Right cardiac atrium (tissue), 5 donors: ENCODE measurements around the gene AOX1. TPM values are rescaled to one million over a fixed set of nuclear protein-coding genes. Genes with fewer than 3 reads are reported as not detected.
A peak's percentile ranks its signal among the peaks of the same experiment; 100 is the strongest.
"Not testable (repeated sequence)": the region's sequence is repeated elsewhere in the genome, so short reads cannot be mapped to it uniquely, and the experiment has no call there.

Source experiments
- ATAC-seq, 2 donors: fragments of 200-7000 bp; cut with Tn5 transposase; one replicate each; pipeline versions ENCODE4 v1.8.0 to v1.9.1; 2020; ENCODE audit warnings: moderate library complexity in 2 of 2, mild to moderate bottlenecking in 1 of 2
- DNase-seq, 3 donors: peaks; one replicate each; pipeline ENCODE4 v3.0.0-alpha.2; 2020
- H3K27ac ChIP-seq: one replicate; pipeline ENCODE4 v1.5.1; 2013; ENCODE audit warnings: mild to moderate bottlenecking, low read length, control low read depth, moderate library complexity
- H3K27me3 ChIP-seq: one replicate; pipeline ENCODE4 v1.6.1; 2013; ENCODE audit not compliant: control insufficient read depth, insufficient read depth
- H3K4me1 ChIP-seq: one replicate; pipeline ENCODE4 v1.6.1; 2013; ENCODE audit warnings: low read length; ENCODE audit not compliant: control insufficient read depth, insufficient read depth
- H3K4me3 ChIP-seq: one replicate; pipeline ENCODE4 v1.5.1; 2013; ENCODE audit warnings: low read length, control low read depth
- H3K9me3 ChIP-seq: one replicate; pipeline ENCODE4 v1.6.1; 2013; ENCODE audit warnings: low read length; ENCODE audit not compliant: control insufficient read depth
- WGBS: extraction: QIAGEN DNeasy Blood & Tissue Kit; methylation state at CpG from one replicate; pipeline ENCODE4 v1.1.7; 2013; 5-methylcytosine and 5-hydroxymethylcytosine counted together
- intact Hi-C, 4 donors: fragments of 100-400 bp; cut with DNase I; formaldehyde crosslinking; loops; one replicate each; pipeline versions ENCODE4 v1.11.0 to v1.14.0; 2022 to 2023
- polyA plus RNA-seq: library from polyadenylated mRNA; stranded (reverse); fragments of 200-250 nt; gene quantifications from one replicate; pipeline ENCODE4 v1.2.3, GENCODE V29; 2013
- total RNA-seq, 4 donors: library from RNA; stranded (reverse); fragmentation: NEBNext Ultra II Directional; extraction: Animal tissue kit (Norgen Biotek cat#: 25700); gene quantifications; one replicate each; pipeline ENCODE4 v1.2.1, GENCODE V29; 2021
- donor health status: healthy with polysubstance abuse.
- donor health status: DM: no; HTN: yes; CAD: no.
- donor health status: DM: no; HTN: no; CAD: no.
- donor health status: DM: no; HTN: yes; CAD: no; lungs with severe emphysema.
- donor health status: DM: yes; HTN: yes; CAD: no.

AOX1 gene
- total and polyA plus RNA-seq, 5 donors, result 7.2 to 36.0 (median 17.3) TPM

GRCh38 chr2:200702646-200703118 is 116.9 kb downstream of the AOX1 start:
- intact Hi-C loops, result loop anchor here in 3 of 4 donors (5.0 to 10.0 kb wide), 3 partner anchors 85 to 728 kb away; no protein-coding TSS in a partner anchor
- H3K4me1 ChIP-seq, result no peaks in the 10 kb centered on the region
- no peak overlapping the region for H3K27ac ChIP-seq
- ATAC-seq (no peak), DNase-seq (no peak)
- H3K27me3 ChIP-seq, result no peaks in the 10 kb centered on the region
- 83% methylated on average over 4 of the region's 4 CpGs for WGBS
- H3K4me3 ChIP-seq, result no peak overlapping the region
- no peaks in the 10 kb centered on the region for H3K9me3 ChIP-seq

DNA sequence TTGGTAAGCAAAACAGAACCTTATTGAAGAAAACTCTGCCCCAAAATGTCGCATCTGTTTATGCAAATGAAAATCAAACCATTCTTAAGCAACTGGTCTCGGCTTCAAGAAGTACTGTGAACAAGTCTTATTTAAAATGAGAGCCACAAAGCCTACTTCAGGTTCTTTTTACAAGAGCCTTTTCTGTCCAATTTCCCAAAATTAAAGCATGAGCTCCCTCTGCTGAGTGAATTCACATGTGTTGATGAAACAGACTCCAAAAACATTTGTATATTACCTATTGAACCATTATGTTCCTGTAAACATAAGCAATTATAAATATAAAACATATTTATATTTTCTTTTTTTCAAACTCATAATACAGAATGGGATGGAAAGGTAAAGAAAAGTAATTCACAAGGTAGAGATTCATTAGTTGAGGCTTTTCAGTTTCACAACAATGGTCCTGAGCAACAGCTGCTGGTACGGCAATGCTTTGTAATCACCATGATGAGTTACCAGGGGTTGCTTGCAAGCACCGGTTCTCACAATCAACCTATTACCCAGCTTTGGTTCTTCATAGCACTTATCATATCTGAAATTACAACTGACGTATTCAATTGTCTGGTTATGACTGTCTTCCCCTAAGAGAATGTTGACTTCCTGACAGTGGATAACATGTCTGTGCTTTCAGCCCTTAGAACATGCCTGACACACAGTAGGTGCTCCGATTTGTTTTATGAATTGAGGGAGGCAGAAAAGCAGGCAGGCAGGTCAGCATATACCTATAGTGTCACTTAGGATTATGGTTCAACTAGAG is 117.5 kb downstream of the AOX1 start:
- no peak overlapping the region for H3K27ac ChIP-seq
- H3K9me3 ChIP-seq, result no peaks in the 10 kb centered on the region
- intact Hi-C loops, result loop anchor here in 3 of 4 donors (5.0 to 10.0 kb wide), 3 partner anchors 86 to 729 kb away; no protein-coding TSS in a partner anchor
- no peak overlapping the region for H3K4me3 ChIP-seq
- ATAC-seq (peak; percentile 30 to 48), DNase-seq (no peak)
- WGBS, result 38% methylated on average over 6 of the region's 6 CpGs
- no peaks in the 10 kb centered on the region for H3K27me3 ChIP-seq
- H3K4me1 ChIP-seq, result no peaks in the 10 kb centered on the region

- Histone ChIP-seq H3K9me3 (no peaks in the 10 kb centered on the region), H3K27ac (no peak overlapping the region), H3K4me3 (no peak overlapping the region), H3K4me1 (no peaks in the 10 kb centered on the region), H3K27me3 (no peaks in the 10 kb centered on the region)
- DNase-seq, result no peak
- peak; percentile 23 to 25 for ATAC-seq
- intact Hi-C loops, result loop anchor here in 3 of 4 donors (5.0 to 10.0 kb wide), 3 partner anchors 87 to 729 kb away; no protein-coding TSS in a partner anchor
- 33% methylated on average over 4 of the region's 4 CpGs for WGBS
Measured at GRCh38 chr2:200703926-200704637, 118.3 kb downstream of the AOX1 start.

GRCh38 chr2:200705305-200706041 is 119.7 kb downstream of the AOX1 start:
- H3K4me1 ChIP-seq, result no peaks in the 10 kb centered on the region
- ATAC-seq (peak; percentile 34 to 58), DNase-seq (peak in 1 of 3 donors; percentile 45)
- no peaks in the 10 kb centered on the region for H3K27me3 ChIP-seq
- peak overlapping the region; percentile 53 for H3K27ac ChIP-seq
- H3K9me3 ChIP-seq, result no peaks in the 10 kb centered on the region
- H3K4me3 ChIP-seq, result no peak overlapping the region
- intact Hi-C loops, result loop anchor here in 1 of 4 donors (10.0 kb wide), 1 partner anchor 731 kb away; no protein-coding TSS in a partner anchor
- WGBS, result 31% methylated on average over 3 of the region's 3 CpGs

GRCh38 chr2:200708943-200709342 is 123.1 kb downstream of the AOX1 start:
- no peak overlapping the region for H3K27ac ChIP-seq
- no peak overlapping the region for H3K4me3 ChIP-seq
- no peaks in the 10 kb centered on the region for H3K4me1 ChIP-seq
- intact Hi-C loops, result loop anchor here in 1 of 4 donors (10.0 kb wide), 1 partner anchor 734 kb away; no protein-coding TSS in a partner anchor
- WGBS, result 70% methylated on average over 1 of the region's 1 CpG
- no peaks in the 10 kb centered on the region for H3K27me3 ChIP-seq
- no peak for ATAC-seq
- DNase-seq, result no peak
- no peaks in the 10 kb centered on the region for H3K9me3 ChIP-seq

GRCh38 chr2:200713003-200713703 is 127.3 kb downstream of the AOX1 start:
- H3K9me3 ChIP-seq, result no peaks in the 10 kb centered on the region
- no peaks in the 10 kb centered on the region for H3K4me1 ChIP-seq
- peak overlapping the region; percentile 51 for H3K4me3 ChIP-seq
- H3K27ac ChIP-seq, result peak overlapping the region; percentile 76
- DNase-seq, result peak; percentile 92
- no peaks in the 10 kb centered on the region for H3K27me3 ChIP-seq
- ATAC-seq, result peak; percentile 97 to 99
- WGBS, result 4% methylated on average over 17 of the region's 17 CpGs
- intact Hi-C loops, result loop anchor here in 3 of 4 donors (1.0 to 10.0 kb wide), 4 partner anchors 98 to 652 kb away; partner anchors contain the start of gene BZW1 (in 2 of the 3)

GRCh38 chr2:200713704-200714064 is 127.9 kb downstream of the AOX1 start:
- WGBS, result 89% methylated on average over 4 of the region's 4 CpGs
- peak; percentile 27 to 35 for ATAC-seq
- H3K4me3 ChIP-seq, result no peak overlapping the region

GRCh38 chr2:200715014-200715413 is 129.2 kb downstream of the AOX1 start:
- H3K4me1 ChIP-seq, DNase-seq, H3K27ac ChIP-seq, ATAC-seq, H3K4me3 ChIP-seq, H3K9me3 ChIP-seq, H3K27me3 ChIP-seq: not testable (repeated sequence)
- WGBS, result 97% methylated on average over 3 of the region's 3 CpGs
- intact Hi-C loops, result loop anchor here in 2 of 4 donors (10.0 kb wide), 2 partner anchors 350 to 650 kb away; no protein-coding TSS in a partner anchor

More at GRCh38 chr2:200713704-200714064, 127.9 kb downstream of the AOX1 start:
- DNase-seq, result no peak
- Histone ChIP-seq H3K9me3 (no peaks in the 10 kb centered on the region), H3K4me1 (no peaks in the 10 kb centered on the region), H3K27ac (peak overlapping the region; percentile 18), H3K27me3 (no peaks in the 10 kb centered on the region)
- intact Hi-C loops, result loop anchor here in 3 of 4 donors (1.0 to 10.0 kb wide), 4 partner anchors 98 to 651 kb away; partner anchors contain the start of gene BZW1 (in 2 of the 3)

DNA sequence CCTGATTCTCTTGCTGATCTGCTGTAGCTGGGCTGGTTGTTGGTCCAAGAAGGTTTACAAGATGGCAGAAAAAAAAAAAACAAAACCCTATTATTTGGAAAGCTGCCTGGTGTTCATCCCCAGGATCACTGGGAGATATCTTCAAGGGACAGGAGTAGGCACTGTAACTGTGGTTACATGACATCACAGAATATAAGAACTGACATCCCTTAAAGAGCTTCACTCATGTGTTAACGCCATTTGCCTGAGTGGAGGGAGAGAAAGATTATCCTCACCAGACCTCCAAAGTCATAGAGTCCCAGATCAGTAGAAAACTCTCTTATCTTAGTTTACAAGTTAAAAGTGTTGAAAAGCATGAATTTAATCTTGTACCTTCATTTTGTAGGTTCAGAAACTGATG is 130.6 kb downstream of the AOX1 start:
- no peaks in the 10 kb centered on the region for H3K4me1 ChIP-seq
- no peaks in the 10 kb centered on the region for H3K27me3 ChIP-seq
- 63% methylated on average over 1 of the region's 1 CpG for WGBS
- H3K9me3 ChIP-seq, result no peaks in the 10 kb centered on the region
- ATAC-seq (no peak), DNase-seq (no peak)
- H3K4me3 ChIP-seq, result no peak overlapping the region
- intact Hi-C loops, result loop anchor here in 2 of 4 donors (10.0 kb wide), 2 partner anchors 348 to 648 kb away; no protein-coding TSS in a partner anchor
- no peak overlapping the region for H3K27ac ChIP-seq
